Naive thymus-derived CD4-positive, alpha-beta T cell (primary cell): Measurements from ENCODE around the gene MYCL. TPM values are rescaled to one million over a fixed set of nuclear protein-coding genes. Genes with fewer than 3 reads are reported as not detected.

Experiments
- ATAC-seq: fragments of 150-1000 bp; cut with Tn5 transposase; 2 replicates; pipeline ENCODE4 v1.10.0; 2021; ENCODE audit warnings: mild to moderate bottlenecking, moderate library complexity
- CTCF ChIA-PET: fragments of 350-600 bp; sonication (Branson Sonifier 250); formaldehyde crosslinking; loops from one replicate; lab custom pipeline; 2021; ENCODE audit warnings: antibody characterized with exemption; lab: Charles Lee
- POLR2A ChIA-PET: fragments of 350-600 bp; sonication (Branson Sonifier 250); formaldehyde crosslinking; loops from one replicate; lab custom pipeline; 2021; ENCODE audit warnings: antibody characterized with exemption, inconsistent platforms; lab: Charles Lee
- DNase-seq, 9 donors: peaks; one replicate each; pipeline versions ENCODE4 v3.0.0 to v3.0.0-alpha.2; 2020 to 2022; ENCODE audit warnings: mixed read lengths in 1 of 9
- H3K27ac ChIP-seq: one replicate; pipeline ENCODE4 v1.7.0; 2013; ENCODE audit warnings: mild to moderate bottlenecking, low read depth, low read length, moderate library complexity
- H3K27me3 ChIP-seq, 2 donors: one replicate each; pipeline ENCODE4 v1.7.0; 2013; ENCODE audit warnings: low read length in 2 of 2, mild to moderate bottlenecking in 2 of 2, moderate library complexity in 2 of 2; ENCODE audit not compliant: control insufficient read depth in 2 of 2, insufficient read depth in 2 of 2
- H3K36me3 ChIP-seq, 3 experiments: 1 replicate in 2 of 3; 2 replicates in 1 of 3; pipeline ENCODE4 v1.7.0; 2013; ENCODE audit warnings: low read length in 3 of 3, mild to moderate bottlenecking in 3 of 3, moderate library complexity in 1 of 3; ENCODE audit not compliant: insufficient read depth in 3 of 3, control insufficient read depth in 2 of 3
- H3K4me1 ChIP-seq, 2 donors: one replicate each; pipeline ENCODE4 v1.7.0; 2013; ENCODE audit warnings: low read length in 2 of 2, mild to moderate bottlenecking in 2 of 2, moderate library complexity in 1 of 2; ENCODE audit not compliant: control insufficient read depth in 2 of 2, insufficient read depth in 2 of 2
- H3K4me3 ChIP-seq: 2 replicates; pipeline ENCODE4 v1.7.0; 2013; ENCODE audit warnings: mild to moderate bottlenecking, low read length
- H3K9me3 ChIP-seq, 3 experiments: 1 replicate in 2 of 3; 2 replicates in 1 of 3; pipeline ENCODE4 v1.7.0; 2013; ENCODE audit warnings: low read length in 3 of 3; ENCODE audit not compliant: control insufficient read depth in 2 of 3
- H3K27ac Mint-ChIP-seq, 9 donors: one replicate each; pipeline ENCODE4 v1.8.0; 2020 to 2022; ENCODE audit warnings: mixed read lengths in 9 of 9, mild to moderate bottlenecking in 8 of 9, moderate library complexity in 5 of 9, inconsistent platforms in 2 of 9
- H3K27me3 Mint-ChIP-seq, 5 donors: one replicate each; pipeline ENCODE4 v1.8.0; 2021 to 2022; ENCODE audit warnings: mixed read lengths in 5 of 5, mild to moderate bottlenecking in 1 of 5
- H3K36me3 Mint-ChIP-seq, 5 donors: one replicate each; pipeline ENCODE4 v1.8.0; 2020 to 2022; ENCODE audit warnings: mixed read lengths in 5 of 5, mild to moderate bottlenecking in 3 of 5, inconsistent platforms in 1 of 5
- H3K4me1 Mint-ChIP-seq, 7 donors: one replicate each; pipeline ENCODE4 v1.8.0; 2020 to 2022; ENCODE audit warnings: mixed read lengths in 7 of 7, mild to moderate bottlenecking in 3 of 7, inconsistent platforms in 1 of 7
- H3K4me3 Mint-ChIP-seq, 10 donors: one replicate each; pipeline ENCODE4 v1.8.0; 2020 to 2022; ENCODE audit warnings: mild to moderate bottlenecking in 10 of 10, mixed read lengths in 10 of 10, moderate library complexity in 6 of 10, inconsistent platforms in 2 of 10
- H3K9me3 Mint-ChIP-seq, 11 donors: one replicate each; pipeline ENCODE4 v1.8.0; 2020 to 2022; ENCODE audit warnings: mixed read lengths in 11 of 11, mild to moderate bottlenecking in 4 of 11, inconsistent platforms in 1 of 11, moderate library complexity in 1 of 11
- intact Hi-C, 2 donors: fragments of 100-400 bp; cut with micrococcal nuclease; formaldehyde crosslinking; loops; one replicate each; pipeline ENCODE4 v1.15.1; 2023
- polyA plus RNA-seq, 2 donors: library from polyadenylated mRNA; unstranded; fragments of 300-500 nt; fragmentation: Illumina TruSeq; gene quantifications; one replicate each; pipeline ENCODE4 v1.2.3, GENCODE V29; 2021
- total RNA-seq, 6 experiments: library from RNA in 5 of 6; stranded (reverse) in 5 of 6; gene quantifications; 1 replicate in 5 of 6; 2 replicates in 1 of 6; pipeline ENCODE4 v1.2.3 and lab custom pipeline; 2021 to 2026

MYCL gene
- total and polyA plus RNA-seq, 7 experiments from 2014 or later, result 0.05 to 8.1 (median 0.46) TPM; not detected in 2

- H3K27me3 Mint-ChIP-seq, result peaks cover 0 to 5% (median 0%) of the 10 kb centered on the region in 5 donors
- Histone ChIP-seq H3K4me3 (no peak overlapping the region), H3K4me1 (no peaks in the 10 kb centered on the region), H3K27me3 (no peaks in the 10 kb centered on the region), H3K36me3 (no peaks in the 10 kb centered on the region), H3K27ac (no peak overlapping the region), H3K9me3 (no peaks in the 10 kb centered on the region)
- DNase-seq, result no peak
- H3K4me1 Mint-ChIP-seq, result peaks cover 0 to 6% (median 0%) of the 10 kb centered on the region in 7 donors
- ChIA-PET CTCF (no interaction called here), POLR2A (no interaction called here)
- ATAC-seq, result no peak
- H3K4me3 Mint-ChIP-seq, result no peak overlapping the region
- no peak overlapping the region for H3K27ac Mint-ChIP-seq
- no peaks in the 10 kb centered on the region for H3K36me3 Mint-ChIP-seq
- intact Hi-C loops, result no loop called here
- H3K9me3 Mint-ChIP-seq, result no peaks in the 10 kb centered on the region
These were observed 39.5 kb upstream of the MYCL start for GRCh38 chr1:39940980-39941871.

GRCh38 chr1:39940253-39940652 is 38.5 kb upstream of the MYCL start:
- peaks cover 0 to 5% (median 0%) of the 10 kb centered on the region in 5 donors for H3K27me3 Mint-ChIP-seq
- Histone ChIP-seq H3K4me1 (no peaks in the 10 kb centered on the region), H3K27ac (no peak overlapping the region), H3K36me3 (no peaks in the 10 kb centered on the region), H3K4me3 (no peak overlapping the region), H3K27me3 (no peaks in the 10 kb centered on the region), H3K9me3 (no peaks in the 10 kb centered on the region)
- H3K27ac Mint-ChIP-seq, result no peak overlapping the region
- no peak overlapping the region for H3K4me3 Mint-ChIP-seq
- no peaks in the 10 kb centered on the region for H3K36me3 Mint-ChIP-seq
- intact Hi-C loops, result no loop called here
- CTCF ChIA-PET, result no interaction called here
- no peaks in the 10 kb centered on the region for H3K9me3 Mint-ChIP-seq
- POLR2A ChIA-PET, result no interaction called here
- H3K4me1 Mint-ChIP-seq, result peaks cover 0 to 7% (median 0%) of the 10 kb centered on the region in 7 donors
- ATAC-seq (peak; percentile 82), DNase-seq (no peak)

DNA sequence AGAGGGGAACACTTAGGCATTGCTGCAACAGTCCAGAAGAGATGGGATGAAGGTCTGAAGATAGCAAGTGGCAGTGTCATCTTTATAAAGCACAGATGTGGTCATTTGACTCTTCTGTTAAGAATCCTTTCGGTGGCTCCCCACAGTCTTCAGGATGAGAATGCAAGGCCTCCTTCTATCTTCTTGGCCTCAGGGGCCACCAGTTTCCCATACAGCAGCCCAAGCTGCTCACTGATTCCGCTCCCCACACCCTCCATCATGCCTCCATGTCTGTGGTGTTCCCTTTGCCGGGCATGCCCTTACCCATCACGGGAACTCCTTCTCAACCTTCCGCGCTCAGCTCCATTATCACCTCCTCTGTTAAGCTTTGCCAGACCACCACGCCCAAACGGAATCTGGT is 37.1 kb upstream of the MYCL start:
- ChIA-PET POLR2A (no interaction called here), CTCF (no interaction called here)
- Mint-ChIP-seq H3K27me3 (peaks cover 0 to 10% (median 0%) of the 10 kb centered on the region in 5 donors), H3K36me3 (no peaks in the 10 kb centered on the region), H3K4me3 (no peak overlapping the region), H3K27ac (no peak overlapping the region), H3K4me1 (peaks cover 0 to 9% (median 0%) of the 10 kb centered on the region in 7 donors), H3K9me3 (no peaks in the 10 kb centered on the region)
- Histone ChIP-seq H3K27me3 (no peaks in the 10 kb centered on the region), H3K9me3 (no peaks in the 10 kb centered on the region), H3K4me3 (no peak overlapping the region), H3K4me1 (no peaks in the 10 kb centered on the region), H3K27ac (no peak overlapping the region), H3K36me3 (no peaks in the 10 kb centered on the region)
- no peak for DNase-seq
- intact Hi-C loops, result no loop called here
- no peak for ATAC-seq

DNA sequence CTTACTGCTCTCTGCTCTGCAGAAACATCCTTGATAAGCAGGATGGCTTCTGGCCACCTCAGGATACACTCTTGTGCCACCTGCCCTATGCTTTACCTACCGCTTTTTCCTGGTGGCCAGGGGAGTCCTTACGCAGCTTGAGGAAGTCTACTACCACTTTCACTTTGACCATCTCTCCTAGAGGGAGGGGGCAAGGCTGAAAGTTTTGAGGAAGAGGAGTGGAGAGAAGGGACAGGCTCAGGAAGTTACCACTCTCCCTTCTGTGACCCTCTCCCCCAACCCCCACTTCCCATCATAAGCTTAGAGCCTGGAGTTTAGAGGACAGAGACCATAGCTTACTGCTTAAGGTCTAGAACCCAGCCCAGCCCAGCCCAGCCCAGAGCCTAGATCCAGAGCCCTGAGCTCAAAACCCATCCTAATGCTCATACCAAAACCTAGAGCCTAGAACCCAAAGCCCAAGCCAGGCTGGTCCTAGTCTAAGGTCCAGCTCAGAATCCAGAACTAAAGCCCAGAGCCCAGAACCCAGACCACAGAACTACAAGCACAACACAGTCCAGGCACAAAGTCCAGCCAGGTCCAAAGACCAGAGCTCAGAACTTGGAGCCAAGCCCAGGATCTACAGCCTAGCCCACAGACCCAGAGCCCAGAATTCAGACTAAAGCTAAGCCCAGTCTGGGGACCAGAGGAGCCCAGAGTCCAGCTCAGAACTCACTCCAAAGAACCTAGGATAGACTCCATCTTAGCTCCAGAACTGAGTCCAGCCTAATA is 35.2 kb upstream of the MYCL start:
- intact Hi-C loops, result no loop called here
- Mint-ChIP-seq H3K9me3 (no peaks in the 10 kb centered on the region), H3K27me3 (peaks cover 0 to 7% (median under 1%) of the 10 kb centered on the region in 5 donors), H3K27ac (no peak overlapping the region), H3K4me1 (peaks cover 0 to 9% (median 0%) of the 10 kb centered on the region in 7 donors), H3K4me3 (no peak overlapping the region), H3K36me3 (no peaks in the 10 kb centered on the region)
- ChIA-PET CTCF (no interaction called here), POLR2A (no interaction called here)
- H3K4me3 ChIP-seq, result no peak overlapping the region
- no peaks in the 10 kb centered on the region for H3K9me3 ChIP-seq
- ATAC-seq (peak; percentile 65), DNase-seq (no peak)
- no peaks in the 10 kb centered on the region for H3K27me3 ChIP-seq
- no peak overlapping the region for H3K27ac ChIP-seq
- no peaks in the 10 kb centered on the region for H3K36me3 ChIP-seq
- no peaks in the 10 kb centered on the region for H3K4me1 ChIP-seq

GRCh38 chr1:39933956-39934941 is 32.5 kb upstream of the MYCL start:
- peaks cover 0 to 9% (median 0%) of the 10 kb centered on the region in 7 donors for H3K4me1 Mint-ChIP-seq
- Histone ChIP-seq H3K4me3 (no peak overlapping the region), H3K9me3 (no peaks in the 10 kb centered on the region), H3K36me3 (no peaks in the 10 kb centered on the region), H3K27ac (no peak overlapping the region), H3K4me1 (no peaks in the 10 kb centered on the region), H3K27me3 (no peaks in the 10 kb centered on the region)
- H3K27me3 Mint-ChIP-seq, result peaks cover 0 to 8% (median 3%) of the 10 kb centered on the region in 5 donors
- intact Hi-C loops, result no loop called here
- DNase-seq, result no peak
- ChIA-PET POLR2A (no interaction called here), CTCF (no interaction called here)
- H3K9me3 Mint-ChIP-seq, result no peaks in the 10 kb centered on the region
- no peak overlapping the region for H3K4me3 Mint-ChIP-seq
- no peaks in the 10 kb centered on the region for H3K36me3 Mint-ChIP-seq
- H3K27ac Mint-ChIP-seq, result no peak overlapping the region
- ATAC-seq, result peak; percentile 82
